ENCODE data around the gene PSORS1C2. TPM values are rescaled to one million over a fixed set of nuclear protein-coding genes. Genes with fewer than 3 reads are reported as not detected.
"Not testable (repeated sequence)": the region's sequence is repeated elsewhere in the genome, so short reads cannot be mapped to it uniquely, and the experiment has no call there.

PSORS1C2 gene
- total RNA-seq (ENCODE audit: low replicate concordance): not detected in 2 replicates

DNA sequence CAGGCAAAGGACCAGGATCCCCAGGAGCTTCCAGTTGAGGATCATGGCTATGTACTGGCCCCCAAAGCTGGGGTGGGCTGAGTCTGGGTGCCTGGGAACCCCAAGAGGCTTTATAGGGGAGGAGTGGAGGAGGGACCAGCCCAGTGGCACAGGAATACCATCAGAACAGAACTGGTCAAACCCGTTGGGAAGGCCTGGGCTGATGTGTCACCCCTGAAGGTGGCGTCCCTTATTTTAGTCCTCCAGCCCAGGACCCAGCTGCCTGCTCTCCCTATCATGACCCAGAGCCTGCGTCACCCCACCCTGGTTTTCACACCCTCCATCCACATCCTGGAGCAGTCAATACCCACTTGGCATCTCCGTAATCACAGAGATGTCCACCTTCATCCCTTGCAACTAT lies at the start of gene PSORS1C2:
Gene PSORS1C2 (minus strand): TSS at position 85 of the 400 bp plus-strand sequence. CDS start 40 bp downstream, at position 45.
- TF ChIP-seq, protein P1, sequence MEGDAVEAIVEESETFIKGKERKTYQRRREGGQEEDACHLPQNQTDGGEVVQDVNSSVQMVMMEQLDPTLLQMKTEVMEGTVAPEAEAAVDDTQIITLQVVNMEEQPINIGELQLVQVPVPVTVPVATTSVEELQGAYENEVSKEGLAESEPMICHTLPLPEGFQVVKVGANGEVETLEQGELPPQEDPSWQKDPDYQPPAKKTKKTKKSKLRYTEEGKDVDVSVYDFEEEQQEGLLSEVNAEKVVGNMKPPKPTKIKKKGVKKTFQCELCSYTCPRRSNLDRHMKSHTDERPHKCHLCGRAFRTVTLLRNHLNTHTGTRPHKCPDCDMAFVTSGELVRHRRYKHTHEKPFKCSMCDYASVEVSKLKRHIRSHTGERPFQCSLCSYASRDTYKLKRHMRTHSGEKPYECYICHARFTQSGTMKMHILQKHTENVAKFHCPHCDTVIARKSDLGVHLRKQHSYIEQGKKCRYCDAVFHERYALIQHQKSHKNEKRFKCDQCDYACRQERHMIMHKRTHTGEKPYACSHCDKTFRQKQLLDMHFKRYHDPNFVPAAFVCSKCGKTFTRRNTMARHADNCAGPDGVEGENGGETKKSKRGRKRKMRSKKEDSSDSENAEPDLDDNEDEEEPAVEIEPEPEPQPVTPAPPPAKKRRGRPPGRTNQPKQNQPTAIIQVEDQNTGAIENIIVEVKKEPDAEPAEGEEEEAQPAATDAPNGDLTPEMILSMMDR (IDR thresholded peaks at IDR 0.05; ENCODE audit: insufficient read depth, low read length): no peak
- DNase-seq (ENCODE audit: low read depth): no peak
- no peak within 1 kb of the TSS for H3K4me3 ChIP-seq (ENCODE audit: low read depth, low read length)

DNA sequence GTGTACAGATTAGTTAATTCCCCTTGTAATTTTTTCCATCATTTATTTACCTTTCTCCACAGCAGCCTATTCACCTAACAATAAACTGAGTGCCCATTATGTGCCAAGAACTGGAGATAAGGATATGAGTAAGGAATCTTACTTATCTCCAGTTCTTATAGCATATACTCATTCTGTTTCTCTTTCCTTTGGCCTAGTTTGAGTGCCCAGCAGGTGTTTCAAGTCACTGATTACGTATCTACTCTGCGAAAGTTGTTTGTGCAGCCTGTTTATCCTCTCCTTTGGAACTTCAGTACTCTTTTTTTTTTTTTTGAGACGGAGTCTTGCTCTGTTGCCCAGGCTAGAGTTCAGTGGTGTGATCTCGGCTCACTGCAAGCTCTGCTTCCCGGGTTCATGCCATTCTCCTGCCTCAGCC lies 48.9 kb upstream of the PSORS1C2 start:
- H3K4me3 ChIP-seq (ENCODE audit: low read depth, low read length): no peak overlapping the region
- TF ChIP-seq, protein P1 (IDR thresholded peaks at IDR 0.05; ENCODE audit: insufficient read depth, low read length): no peak
- no peak for DNase-seq (ENCODE audit: low read depth)

- peak; percentile 65 for DNase-seq (ENCODE audit: low read depth)
- TF ChIP-seq, protein P1 (IDR thresholded peaks at IDR 0.05; ENCODE audit: insufficient read depth, low read length): no peak
- peak overlapping the region; percentile 37 for H3K4me3 ChIP-seq (ENCODE audit: low read depth, low read length)
These were observed 47.3 kb upstream of the PSORS1C2 start for GRCh38 chr6:31186052-31186734.

DNA sequence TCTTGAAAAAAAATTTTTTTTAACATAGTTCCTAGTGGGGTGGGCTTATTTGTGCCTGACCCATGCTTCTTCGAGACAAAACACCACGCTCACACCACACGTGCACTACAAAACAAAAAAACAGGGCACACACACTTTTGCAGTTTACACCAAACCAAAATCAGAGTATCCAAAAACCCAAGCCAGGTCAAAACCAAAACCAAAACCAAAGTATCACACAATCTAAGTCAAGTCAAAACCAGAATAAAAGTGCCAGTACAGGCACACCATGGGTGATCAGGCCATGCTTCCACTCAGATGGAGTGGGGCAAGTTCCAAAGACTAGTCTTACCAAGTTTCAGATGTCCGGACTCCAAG lies 46.8 kb upstream of the PSORS1C2 start:
- DNase-seq (ENCODE audit: low read depth): peak; percentile 24
- peak overlapping the region; percentile 37 for H3K4me3 ChIP-seq (ENCODE audit: low read depth, low read length)

GRCh38 chr6:31183859-31184258 lies 45.0 kb upstream of the PSORS1C2 start:
- not testable (repeated sequence) for H3K4me3 ChIP-seq (ENCODE audit: low read depth, low read length); DNase-seq (ENCODE audit: low read depth)

DNA sequence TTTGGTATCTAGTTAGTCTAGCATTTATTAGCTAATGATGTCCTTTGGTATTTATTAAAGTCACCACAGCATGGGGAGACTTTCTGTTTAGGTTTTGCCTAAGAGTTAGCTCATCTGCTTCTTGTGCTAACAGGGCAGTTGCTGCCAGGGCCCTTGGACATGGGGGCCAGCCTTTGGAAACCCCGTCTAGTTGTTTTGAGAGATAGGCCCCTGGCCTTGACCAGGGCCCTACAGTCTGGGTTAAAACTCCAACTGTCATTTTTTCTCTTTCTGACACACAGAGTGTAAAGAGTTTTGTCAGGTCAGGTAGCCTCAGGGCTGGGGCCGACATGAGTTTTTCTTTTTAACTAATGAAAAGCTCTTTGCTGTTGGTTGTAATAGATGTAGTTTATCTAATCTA lies 44.4 kb upstream of the PSORS1C2 start:
- not testable (repeated sequence) for DNase-seq (ENCODE audit: low read depth); H3K4me3 ChIP-seq (ENCODE audit: low read depth, low read length)

GRCh38 chr6:31180500-31180899 lies 41.6 kb upstream of the PSORS1C2 start:
- TF ChIP-seq, protein P1 (IDR thresholded peaks at IDR 0.05; ENCODE audit: insufficient read depth, low read length): no peak
- peak overlapping the region; percentile 60 for H3K4me3 ChIP-seq (ENCODE audit: low read depth, low read length)

DNA sequence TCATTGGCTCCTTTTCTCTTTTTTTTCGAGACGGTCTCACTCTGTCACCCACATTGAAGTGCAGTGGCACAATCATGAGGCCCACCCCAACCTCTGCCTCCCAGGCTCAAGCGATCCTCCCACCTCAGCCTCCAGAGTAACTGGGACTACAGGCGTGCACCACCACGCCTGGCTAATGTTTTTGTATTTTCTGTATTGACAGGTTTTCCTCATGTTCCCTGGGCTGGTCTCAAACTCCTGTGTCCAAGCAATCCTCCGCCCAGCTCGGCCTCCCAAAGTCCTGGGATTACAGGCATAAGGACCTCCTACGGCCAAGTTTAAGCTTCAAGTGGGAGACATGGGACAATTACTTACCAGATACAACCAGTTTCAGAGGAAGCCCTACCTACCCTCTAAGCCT lies 41.0 kb upstream of the PSORS1C2 start:
- H3K4me3 ChIP-seq (ENCODE audit: low read depth, low read length): peak overlapping the region; percentile 60
- TF ChIP-seq, protein P1 (IDR thresholded peaks at IDR 0.05; ENCODE audit: insufficient read depth, low read length): no peak
- no peak for DNase-seq (ENCODE audit: low read depth)

More at GRCh38 chr6:31180500-31180899, 41.6 kb upstream of the PSORS1C2 start:
- peak; percentile 81 for DNase-seq (ENCODE audit: low read depth)

Data from fibroblast of the aortic adventitia (primary cell).